Muscle of back (tissue), 11 donors: ENCODE data around the gene PCSK2. TPM values are rescaled to one million over a fixed set of nuclear protein-coding genes. Genes with fewer than 3 reads are reported as not detected.
A peak's percentile ranks its signal among the peaks of the same experiment; 100 is the strongest.

Experiments
- DNase-seq, 3 donors: peaks; one replicate each; pipeline versions ENCODE4 v3.0.0 to v3.0.0-alpha.2; 2013
- polyA plus RNA-seq, 10 donors: library from polyadenylated mRNA; unstranded; fragments of 120-200 nt; gene quantifications; one replicate each; pipeline ENCODE4 v1.2.1, GENCODE V29; 2013; ENCODE audit not compliant: insufficient read length in 10 of 10

The PCSK2 gene
- polyA plus RNA-seq, 10 donors = 0.16 to 4.2 (median 0.60) TPM

DNA sequence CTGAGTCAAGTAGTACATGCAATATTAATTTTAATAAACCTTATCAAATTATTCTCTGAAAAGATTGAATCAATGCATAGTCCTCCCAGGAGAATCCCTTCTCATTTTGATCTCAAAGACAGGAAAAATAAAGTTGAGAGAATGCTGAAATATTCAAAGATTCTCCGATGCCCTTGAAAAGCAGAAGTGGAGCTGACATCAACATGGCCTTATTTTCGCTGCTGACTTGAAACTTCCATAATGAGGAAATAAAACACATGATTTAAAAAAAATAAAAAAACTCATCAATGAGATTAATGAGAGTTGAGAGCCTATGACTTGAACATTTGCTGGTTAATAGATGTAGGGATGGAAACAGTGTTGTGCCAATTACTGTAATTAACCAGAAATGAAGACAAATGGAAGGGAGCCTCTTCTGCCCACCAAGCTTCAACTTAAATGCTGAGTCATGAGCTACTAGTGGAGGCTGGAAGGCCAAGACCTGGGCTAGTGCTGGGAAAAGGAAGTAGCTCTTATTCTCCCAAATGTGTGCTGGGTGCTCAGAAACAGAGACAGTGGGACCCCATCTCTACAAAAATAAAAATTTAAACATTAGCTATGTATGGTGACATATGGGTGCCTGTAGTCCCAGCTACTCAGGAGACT lies 164.4 kb downstream of the PCSK2 start:
- DNase-seq = no peak

DNA sequence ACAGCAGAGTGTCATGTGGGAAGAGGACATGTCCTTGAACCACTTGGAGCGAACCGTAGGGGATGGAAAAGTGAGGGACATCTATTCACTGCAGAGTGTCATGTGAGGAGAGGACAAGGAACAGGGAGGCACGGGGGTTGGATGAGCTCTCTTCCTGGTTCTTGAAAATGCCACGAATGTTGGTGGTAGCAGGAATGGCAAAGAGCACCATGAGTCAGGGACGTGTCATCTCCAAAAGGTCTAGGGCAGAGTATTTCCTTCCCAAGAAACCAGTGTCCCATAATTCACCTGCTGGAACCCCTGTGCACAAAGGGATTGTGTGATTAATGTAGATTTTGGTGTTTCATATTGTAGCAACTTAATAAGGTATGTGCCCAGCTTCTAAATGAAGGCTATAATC lies 167.6 kb downstream of the PCSK2 start:
- DNase-seq = no peak

DNA sequence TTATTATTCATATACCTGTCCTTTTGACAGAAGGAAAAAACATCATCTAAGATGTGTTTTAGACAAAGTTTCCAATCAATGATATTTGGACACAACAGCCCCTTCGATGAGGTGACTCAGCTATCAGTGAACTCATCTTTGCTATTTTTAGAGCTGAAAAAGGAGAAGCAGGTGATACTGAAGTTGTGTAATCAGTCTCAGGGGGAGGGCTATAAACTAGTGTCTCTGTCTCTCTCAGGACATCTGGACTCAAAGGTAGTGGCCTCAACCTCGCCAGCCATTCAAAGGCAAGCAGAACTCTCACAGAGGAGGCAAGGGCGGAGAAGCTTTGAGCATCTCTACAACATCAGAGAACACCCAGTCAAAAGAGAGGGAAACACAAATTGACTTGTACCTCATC lies 168.9 kb downstream of the PCSK2 start:
- no peak for DNase-seq

DNA sequence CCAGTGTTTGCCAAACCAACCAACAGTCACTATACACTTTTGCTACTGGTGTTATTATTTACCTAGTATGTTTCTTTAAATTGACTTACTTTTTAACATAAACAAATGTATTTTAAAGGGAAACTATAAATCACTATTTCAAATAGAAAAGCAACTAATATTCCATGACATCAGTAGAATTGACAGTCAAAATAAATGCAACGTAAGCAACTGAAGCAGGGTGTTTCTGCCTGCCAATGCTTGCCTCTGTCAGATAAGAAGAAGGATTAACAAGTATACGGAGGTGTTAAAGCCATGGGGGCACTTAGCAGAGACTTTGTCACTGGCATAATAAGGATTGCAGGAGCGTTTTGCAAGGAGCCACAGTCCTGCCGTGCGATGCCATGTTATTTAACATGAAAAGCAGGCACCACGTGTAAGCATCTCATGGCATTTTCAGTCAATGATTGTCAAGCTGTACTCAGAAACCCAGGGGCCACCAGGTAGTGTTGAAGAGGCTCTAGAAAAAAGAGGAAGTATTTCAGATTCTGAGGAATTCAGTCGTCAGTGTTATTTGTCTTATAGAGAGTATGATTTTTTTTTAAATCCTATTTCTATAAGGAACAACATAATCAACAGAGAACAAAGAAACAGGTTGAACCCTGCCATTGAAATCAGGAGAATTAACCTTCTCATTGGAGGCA lies 172.6 kb downstream of the PCSK2 start:
- no peak for DNase-seq

DNA sequence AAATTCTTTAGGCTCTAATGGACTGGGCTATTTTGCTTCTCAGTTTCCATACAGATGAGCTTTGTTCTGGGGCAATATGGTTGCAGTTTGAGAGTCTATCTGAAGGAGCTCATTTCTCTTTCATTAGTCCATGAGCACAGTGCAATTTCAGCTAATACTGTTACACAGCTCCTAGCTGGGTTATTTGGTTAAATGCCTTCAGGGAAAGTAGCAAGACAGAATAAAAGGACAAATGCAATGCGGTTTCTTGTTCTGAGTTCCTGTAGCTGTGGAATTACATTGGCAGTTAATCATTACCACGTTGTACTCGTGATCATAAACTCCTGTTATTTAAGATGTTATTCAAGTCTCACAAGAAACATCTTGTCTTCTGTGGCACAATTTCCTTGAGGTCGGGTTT lies 176.6 kb downstream of the PCSK2 start:
- no peak for DNase-seq

DNA sequence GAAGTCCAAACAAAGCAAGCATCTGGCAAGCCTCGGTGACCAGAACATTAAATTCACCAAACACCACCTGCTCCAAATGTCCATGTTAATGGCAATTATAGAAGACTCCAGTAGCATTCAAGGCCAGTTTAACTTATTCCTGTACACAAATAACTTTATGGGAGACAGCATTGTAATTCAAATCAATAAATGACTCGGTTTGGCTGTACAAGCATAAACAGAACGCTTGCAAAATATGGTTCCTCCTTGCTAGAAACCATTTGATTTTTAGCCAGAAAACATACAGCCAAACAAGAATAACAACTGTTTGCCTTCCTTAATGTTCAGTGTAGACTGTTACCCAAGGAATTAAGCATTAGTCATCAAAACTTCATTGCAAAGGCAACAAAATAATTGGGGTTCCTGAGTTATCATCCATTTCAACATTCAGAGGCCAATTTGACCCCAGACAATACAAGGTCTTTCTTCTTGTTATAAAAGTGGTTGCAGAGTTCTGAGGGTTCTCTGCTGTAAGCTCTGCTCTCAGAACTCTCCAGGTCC lies 179.3 kb downstream of the PCSK2 start:
- DNase-seq = peak in 1 of 3 donors; percentile 10

DNA sequence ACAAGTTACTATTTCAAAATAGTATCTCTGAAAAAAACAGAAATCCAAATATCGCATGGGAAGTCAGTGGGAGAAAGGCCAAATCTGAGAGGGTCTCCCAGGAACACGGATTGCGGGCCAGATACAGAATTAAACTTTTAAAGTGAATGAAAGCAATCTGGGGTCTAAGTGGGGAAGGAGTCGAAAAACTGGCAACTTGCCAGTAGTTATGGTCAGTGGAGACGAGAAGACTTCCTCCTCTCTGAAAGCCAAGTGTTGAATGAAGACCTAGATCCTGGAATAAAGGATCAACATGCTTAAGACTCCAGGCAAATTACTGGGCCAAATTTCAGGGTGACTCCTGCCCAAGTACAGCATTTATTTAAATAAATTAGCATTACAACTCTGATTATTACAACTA lies 180.7 kb downstream of the PCSK2 start:
- peak in 1 of 3 donors; percentile 10 for DNase-seq

DNA sequence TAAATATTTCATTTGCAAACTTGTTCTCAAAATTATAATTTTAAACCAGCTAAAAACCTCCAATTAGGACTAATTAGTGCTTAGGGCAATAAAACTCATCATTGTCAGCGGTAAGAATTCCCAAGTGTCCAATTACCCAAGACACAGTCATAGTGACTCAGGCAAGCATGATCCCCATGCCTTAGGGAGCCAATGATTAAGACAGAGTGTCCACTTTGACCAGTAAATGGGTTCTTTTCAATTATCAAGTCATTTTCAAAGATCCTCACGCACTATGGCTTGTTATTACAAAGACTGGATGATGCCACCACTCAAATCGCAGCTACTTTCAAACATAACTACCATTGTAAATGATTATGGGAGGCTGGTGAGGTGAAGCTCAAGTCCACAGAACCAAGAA lies 190.4 kb downstream of the PCSK2 start:
- no peak for DNase-seq

DNA sequence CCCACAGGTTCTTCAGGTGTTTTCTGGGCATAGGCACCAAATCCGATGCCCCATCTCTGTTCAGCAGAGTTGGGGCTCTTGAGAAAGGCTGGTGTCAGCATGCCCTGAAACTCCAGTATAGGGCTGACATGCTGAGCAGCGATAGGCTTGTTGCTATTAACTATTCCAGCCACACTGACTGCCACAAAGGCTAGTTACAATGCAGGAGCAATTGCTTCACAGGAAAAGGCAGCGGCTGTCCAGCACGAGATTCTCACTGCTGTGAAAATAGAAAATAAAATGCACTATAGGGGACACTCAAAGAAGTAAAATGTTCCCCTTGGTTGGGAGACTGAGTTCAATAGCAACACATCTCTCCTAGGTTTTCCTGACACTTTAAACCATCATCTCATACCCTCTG lies 191.9 kb downstream of the PCSK2 start:
- no peak for DNase-seq

DNA sequence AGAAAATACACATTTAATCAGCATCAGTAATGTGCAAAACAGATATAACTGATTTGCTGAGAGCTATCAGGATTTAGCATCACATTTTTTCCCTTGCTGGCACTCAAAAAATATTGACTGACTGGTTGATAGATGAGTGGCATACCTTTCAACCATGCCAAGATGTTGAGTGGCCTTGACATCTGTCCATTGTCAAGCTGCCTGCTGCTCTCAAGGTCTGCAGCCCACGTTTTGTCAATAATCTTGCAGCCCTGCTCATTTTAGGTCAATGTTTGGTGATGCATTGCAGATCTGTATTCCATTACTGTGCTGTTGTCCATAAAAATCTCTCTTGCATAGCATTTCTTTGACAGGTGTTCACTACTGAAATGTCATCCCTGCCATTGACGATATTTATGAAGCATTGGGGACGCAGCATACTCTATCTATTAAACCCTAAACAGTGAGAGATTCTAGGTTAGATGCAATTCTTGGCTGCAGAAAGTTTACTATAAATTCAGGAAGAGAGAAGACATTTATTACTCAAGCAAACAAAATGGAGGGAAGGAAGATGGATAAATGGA lies 192.7 kb downstream of the PCSK2 start:
- no peak for DNase-seq

DNA sequence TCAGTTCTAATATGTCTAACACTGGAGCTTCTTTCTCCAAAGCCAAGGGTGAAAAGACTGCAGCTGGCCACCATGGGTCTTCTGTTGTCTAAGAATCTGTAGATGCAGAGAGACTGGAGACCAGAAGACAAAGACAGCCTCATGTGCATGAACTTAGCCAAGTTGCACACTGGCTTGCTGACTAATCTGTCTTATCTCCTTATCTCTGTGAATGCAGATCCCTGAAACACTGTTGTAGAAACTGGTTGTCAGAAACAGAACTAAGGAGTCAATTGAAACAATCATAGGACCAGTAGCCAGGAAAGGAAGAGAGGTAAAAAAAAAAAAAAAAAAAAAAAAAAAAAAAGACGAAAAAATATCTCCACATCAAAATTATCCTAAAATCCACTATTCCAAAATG lies 194.7 kb downstream of the PCSK2 start:
- no peak for DNase-seq

DNA sequence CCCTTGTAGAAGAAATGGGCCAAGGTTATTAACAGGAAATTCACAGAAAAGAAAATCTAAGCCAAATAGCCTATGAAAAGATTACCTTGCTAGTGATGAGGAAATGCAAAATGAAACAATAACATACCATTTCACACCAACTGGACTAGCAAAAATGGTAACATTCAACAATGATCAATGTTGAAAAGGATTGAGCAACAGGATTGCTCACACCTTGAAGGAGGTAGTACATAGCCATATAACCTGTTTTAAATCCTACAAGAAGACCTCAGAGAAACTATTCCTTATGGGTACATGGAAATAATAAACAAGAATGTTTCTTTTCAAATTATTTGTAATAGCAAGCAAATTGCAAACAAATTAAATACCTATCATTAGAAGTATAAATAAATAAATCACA lies 196.9 kb downstream of the PCSK2 start:
- DNase-seq = no peak

DNA sequence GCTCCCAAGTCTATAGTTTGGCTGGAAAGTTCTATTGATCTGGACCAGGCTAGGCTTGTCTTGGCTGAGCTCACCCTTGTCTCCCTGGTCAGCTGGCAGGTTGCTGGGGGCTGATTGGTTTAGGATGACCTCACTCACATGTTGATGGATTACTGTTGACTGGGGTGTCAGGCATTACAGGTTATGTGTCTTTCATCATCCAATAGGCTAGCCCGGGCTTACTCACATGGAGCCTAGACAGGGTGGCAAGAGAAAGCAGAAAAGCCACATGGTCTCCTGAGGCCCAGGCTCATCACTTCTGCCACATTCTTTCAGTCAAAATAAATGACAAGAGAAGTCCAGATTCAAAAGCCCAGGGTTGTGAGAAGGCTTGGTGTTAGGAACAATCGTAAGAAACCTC lies 200.8 kb downstream of the PCSK2 start:
- DNase-seq = no peak

DNA sequence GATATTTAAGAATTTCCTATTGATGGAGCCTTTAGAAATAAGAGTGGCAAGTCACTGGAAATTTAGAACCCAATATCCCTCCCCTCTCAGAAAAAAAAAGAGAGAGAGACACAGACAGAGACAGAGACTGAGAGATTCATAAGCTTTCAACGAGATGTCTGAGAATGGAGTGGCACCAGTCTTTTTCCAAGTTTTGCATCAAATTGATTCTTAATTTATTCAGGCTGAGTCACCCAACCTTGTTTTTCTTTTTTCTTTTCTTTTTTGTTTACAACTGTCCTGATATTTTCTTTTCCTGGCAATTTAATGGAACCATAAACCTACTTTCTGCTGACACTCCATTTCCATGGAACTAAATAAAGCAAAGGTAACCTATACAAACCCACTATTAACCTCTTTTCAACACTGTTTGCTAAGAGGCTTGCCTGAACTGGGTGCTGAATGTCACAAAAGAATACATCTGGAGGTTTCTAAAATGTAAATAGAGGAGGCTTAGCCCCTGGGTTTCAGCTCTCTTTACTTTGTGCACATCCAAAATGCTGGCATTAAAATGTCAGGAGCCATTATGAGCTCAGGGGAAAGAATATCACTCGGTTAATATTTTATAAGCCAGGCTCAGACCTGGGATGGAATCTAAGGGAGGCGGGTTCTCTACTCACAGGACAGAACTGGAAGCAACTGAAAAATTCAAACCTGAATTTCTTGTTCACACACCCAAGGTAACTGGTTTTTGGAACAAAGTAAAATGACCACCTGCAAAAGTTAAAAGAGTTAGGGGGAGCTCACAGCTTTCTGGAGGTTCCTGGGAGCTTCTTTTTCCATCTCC lies 203.5 kb downstream of the PCSK2 start:
- DNase-seq = no peak

DNA sequence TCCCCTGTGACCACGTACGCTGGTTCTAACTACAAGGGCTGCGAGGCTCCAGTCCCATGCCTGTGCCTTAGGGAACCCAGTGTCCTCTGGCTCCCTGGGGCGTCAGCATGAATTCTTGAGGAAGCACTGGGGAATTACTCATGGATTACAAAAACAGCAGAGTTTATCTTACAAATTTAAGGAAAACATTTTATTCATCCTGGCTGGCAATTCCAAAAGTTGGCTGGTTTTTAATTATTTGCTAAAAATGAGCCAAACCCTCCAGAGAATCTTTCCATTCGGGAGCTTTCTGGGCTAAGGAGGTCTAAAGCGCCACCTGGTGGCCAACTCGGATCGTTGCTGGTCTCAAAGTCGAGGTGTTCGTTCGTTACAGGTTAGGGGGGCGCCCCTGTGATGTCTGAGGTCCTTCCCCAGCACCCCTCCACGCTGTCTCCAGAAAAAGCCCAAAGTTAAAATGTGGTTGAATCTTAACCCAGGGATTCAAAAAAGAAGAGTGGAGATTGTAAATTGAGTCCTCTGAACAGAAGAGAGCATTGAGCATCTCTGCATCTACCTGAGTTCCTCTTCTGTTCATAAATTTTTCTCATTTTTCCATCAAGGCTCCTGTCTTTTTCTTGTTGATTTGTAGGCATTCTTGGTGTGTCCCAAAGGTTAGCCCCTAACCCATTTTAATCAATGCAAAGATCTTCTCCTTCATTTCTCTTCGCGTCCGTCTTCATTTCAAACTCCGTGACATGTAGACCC lies 205.0 kb downstream of the PCSK2 start:
- peak; percentile 38 to 56 (median 55) for DNase-seq

DNA sequence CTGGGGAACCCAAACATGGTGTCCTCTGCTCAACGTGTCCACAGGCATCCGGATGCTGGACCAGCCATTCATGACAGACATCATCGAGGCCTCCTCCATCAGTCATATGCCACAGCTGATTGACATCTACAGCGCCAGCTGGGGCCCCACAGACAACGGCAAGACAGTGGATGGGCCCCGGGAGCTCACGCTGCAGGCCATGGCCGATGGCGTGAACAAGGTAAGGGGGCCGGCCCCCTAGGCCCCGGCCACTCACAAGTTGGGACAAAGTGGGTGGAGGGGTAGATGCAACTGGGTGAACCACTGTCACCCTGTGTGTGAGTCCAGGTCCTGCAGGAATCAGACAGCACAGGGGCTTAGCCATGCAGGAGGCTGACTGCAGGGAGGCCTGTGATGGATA lies 209.8 kb downstream of the PCSK2 start:
- DNase-seq = no peak

DNA sequence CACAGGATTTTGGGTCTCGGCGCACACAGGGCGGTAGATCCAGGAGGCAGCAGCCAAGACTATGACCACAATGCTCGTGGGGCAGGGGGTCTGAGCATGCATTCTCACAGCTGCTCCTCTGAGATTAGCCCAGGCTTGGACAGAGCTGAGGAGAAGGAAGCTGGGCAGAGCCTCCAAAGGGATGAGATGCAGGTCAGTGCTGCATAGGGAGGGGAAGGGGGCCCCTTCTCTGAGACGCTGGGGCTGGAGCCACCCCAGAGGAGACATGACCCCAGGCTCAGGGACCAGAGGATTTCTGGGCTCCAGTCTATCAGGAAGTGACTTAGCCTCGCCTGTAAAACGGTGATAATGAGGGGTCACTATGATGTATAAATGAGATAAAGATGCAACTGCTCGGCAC lies 210.4 kb downstream of the PCSK2 start:
- no peak for DNase-seq

DNA sequence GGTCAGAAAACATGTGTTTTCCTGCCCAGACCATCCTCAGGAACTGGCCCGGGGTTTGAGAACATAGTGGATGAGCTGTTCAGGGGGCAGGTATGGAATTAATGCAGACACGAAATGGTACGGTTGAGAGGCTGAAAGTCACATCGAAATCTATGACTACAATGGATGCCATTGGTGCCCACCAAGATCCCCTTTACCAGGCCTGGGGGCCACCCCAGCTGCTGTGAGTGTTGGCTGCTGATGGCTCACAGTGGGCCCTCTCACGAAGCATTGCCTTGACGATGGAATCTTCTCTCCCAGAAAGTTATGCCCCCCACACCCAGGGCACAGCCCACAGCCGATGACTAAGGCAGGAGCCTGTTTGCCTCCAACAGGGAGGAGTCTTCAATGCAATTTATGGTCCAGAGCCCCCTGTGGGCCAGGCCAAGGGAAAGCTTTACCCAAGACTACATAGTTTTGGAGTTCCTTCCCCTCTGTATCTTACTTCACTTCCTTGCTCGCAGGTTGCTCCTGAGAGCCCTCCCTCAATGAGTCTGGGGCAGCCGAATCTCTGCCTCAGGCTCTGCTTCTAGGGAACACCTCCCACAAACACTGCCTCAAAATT lies 211.7 kb downstream of the PCSK2 start:
- DNase-seq = no peak

DNA sequence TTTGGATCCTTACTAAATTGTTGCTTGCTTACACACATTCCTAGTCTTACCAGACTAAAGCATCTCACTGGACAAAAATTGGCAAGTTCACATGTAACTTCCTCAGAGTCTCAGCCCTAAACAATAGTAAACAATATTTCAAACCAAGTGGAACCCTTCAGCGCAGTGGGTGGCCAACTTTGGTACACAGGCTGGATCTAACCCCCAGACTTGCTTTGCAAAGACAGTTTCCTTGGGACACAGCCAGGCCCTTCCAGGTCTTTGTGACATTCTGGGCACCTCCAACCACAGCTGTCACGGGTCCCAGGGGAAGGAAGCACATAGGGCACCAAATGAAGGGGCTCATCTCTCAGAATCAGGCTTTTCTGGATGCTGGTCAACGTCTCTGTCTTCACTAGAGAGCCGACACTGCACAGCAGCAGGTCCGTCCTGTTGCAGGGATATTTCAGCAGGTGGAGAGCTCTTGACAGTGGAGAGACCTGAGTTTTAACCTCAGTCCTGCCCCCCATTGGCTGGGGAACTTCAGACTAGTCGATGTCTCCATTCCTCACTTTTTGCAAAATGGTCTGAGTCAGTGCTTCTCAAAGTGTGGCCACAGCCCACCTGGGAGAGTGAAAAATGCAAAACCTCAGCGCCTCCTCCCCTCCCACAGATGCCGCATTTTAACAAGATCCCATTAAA lies 212.9 kb downstream of the PCSK2 start:
- DNase-seq = no peak

DNA sequence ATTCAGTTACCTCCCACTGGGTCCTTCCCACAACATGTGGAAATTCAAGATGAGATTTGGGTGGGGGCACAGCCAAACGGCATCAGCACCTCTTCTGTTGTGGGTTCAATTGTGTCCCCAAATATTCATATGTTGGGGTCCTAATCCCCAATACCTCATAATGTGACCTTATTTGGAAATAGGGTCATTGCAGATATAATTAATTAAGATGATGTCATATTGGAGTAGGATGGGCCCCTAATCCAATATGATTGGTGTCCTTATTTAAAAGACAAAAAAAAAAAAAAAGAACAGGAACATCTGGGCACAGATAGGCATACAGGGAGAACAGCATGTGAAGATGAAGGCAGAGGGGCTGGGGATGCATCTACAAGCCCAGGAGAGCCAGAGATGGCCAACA lies 214.9 kb downstream of the PCSK2 start:
- no peak for DNase-seq

DNA sequence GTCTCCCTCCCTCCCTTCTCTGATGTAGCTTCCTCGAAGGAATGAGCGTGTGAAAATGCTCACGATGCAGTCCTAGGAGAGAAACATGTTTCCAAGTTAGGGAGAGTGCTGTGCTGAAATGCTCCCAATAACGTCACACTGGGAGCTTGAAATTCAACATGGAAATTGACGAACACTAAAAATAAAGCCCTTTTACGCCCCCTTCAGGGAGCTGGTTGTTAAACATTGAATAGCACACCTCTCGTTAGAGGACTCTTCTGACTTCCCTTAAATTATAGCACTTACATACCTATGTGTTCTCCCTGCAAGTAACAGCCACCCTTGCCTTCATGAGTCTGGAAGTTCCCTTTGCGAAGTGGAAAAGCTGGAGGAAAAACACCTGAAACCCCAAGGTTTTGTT lies 215.7 kb downstream of the PCSK2 start:
- DNase-seq = no peak
